NB4 (cell line): ENCODE results near the gene ATP7A.
"Not testable (repeated sequence)": the region's sequence is repeated elsewhere in the genome, so short reads cannot be mapped to it uniquely, and the experiment has no call there.

Experiments
- MYC ChIP-seq: IDR thresholded peaks from 2 replicates; pipeline ENCODE4 v1.6.1; 2011; ENCODE audit warnings: low read depth, low read length
- POLR2A ChIP-seq: IDR thresholded peaks from 2 replicates; pipeline ENCODE4 v1.6.1; 2011; ENCODE audit warnings: mild to moderate bottlenecking; ENCODE audit not compliant: insufficient read length; ENCODE audit errors: extremely low read depth
- TF ChIP-seq, protein P1 (sequence below): IDR thresholded peaks from one replicate; pipeline ENCODE4 v1.5.1; 2012; ENCODE audit warnings: low read depth, low read length
- TF ChIP-seq, protein P2 (sequence below): IDR thresholded peaks from 2 replicates; pipeline ENCODE4 v1.6.1; 2011; ENCODE audit warnings: low read depth, low read length

DNA sequence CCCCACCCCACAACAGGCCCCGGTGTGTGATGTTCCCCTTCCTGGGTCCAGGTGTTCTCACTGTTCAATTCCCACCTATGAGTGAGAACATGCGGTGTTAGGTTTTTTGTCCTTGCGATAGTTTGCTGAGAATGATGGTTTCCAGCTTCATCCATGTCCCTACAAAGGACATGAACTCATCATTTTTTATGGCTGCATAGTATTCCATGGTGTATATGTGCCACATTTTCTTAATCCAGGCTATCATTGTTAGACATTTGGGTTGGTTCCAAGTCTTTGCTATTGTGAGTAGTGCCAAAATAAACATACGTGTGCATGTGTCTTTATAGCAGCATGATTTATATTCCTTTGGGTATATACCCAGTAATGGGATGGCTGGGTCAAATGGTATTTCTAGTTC is 29.1 kb upstream of the ATP7A start:
- TF ChIP-seq, protein P1, sequence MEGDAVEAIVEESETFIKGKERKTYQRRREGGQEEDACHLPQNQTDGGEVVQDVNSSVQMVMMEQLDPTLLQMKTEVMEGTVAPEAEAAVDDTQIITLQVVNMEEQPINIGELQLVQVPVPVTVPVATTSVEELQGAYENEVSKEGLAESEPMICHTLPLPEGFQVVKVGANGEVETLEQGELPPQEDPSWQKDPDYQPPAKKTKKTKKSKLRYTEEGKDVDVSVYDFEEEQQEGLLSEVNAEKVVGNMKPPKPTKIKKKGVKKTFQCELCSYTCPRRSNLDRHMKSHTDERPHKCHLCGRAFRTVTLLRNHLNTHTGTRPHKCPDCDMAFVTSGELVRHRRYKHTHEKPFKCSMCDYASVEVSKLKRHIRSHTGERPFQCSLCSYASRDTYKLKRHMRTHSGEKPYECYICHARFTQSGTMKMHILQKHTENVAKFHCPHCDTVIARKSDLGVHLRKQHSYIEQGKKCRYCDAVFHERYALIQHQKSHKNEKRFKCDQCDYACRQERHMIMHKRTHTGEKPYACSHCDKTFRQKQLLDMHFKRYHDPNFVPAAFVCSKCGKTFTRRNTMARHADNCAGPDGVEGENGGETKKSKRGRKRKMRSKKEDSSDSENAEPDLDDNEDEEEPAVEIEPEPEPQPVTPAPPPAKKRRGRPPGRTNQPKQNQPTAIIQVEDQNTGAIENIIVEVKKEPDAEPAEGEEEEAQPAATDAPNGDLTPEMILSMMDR: not testable (repeated sequence)
- not testable (repeated sequence) for TF ChIP-seq POLR2A, MYC
- TF ChIP-seq, protein P2, sequence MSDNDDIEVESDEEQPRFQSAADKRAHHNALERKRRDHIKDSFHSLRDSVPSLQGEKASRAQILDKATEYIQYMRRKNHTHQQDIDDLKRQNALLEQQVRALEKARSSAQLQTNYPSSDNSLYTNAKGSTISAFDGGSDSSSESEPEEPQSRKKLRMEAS: not testable (repeated sequence)
